Gastroesophageal sphincter (tissue), 4 donors: ENCODE results near the gene ZMYND10. TPM values are rescaled to one million over a fixed set of nuclear protein-coding genes. Genes with fewer than 3 reads are reported as not detected.

Source experiments
- ATAC-seq: fragments of 150-250 bp; one replicate; pipeline ENCODE4 v1.9.1; 2016; ENCODE audit warnings: mild to moderate bottlenecking, moderate library complexity
- H3K27ac ChIP-seq, 4 donors: fragments of 200-600 bp; sonication (generic) in 3 of 4; 1 replicate in 3 of 4; 2 replicates in 1 of 4; pipeline ENCODE4 v1.5.1; 2016 to 2019
- H3K27me3 ChIP-seq: fragments of 200-600 bp; sonication (generic); one replicate; pipeline ENCODE4 v1.5.1; 2019
- H3K36me3 ChIP-seq, 2 donors: fragments of 200-600 bp; sonication (generic); one replicate each; pipeline ENCODE4 v1.5.1; 2019; ENCODE audit warnings: control low read depth in 1 of 2
- H3K4me1 ChIP-seq, 3 donors: fragments of 200-600 bp; sonication (generic); 1 replicate in 2 of 3; 2 replicates in 1 of 3; pipeline ENCODE4 v1.5.1; 2016 to 2019; ENCODE audit warnings: control low read depth in 2 of 3
- H3K4me3 ChIP-seq, 2 donors: fragments of 200-600 bp; sonication (generic); one replicate each; pipeline ENCODE4 v1.5.1; 2019; ENCODE audit warnings: mild to moderate bottlenecking in 1 of 2, moderate library complexity in 1 of 2
- H3K9me3 ChIP-seq, 3 donors: fragments of 200-600 bp; sonication (generic); one replicate each; pipeline ENCODE4 v1.5.1; 2017 to 2019; ENCODE audit warnings: control low read depth in 2 of 3
- CTCF ChIP-seq, 4 experiments: fragments of 200-600 bp in 2 of 4; fragments of 450-650 bp in 2 of 4; sonication (generic) in 1 of 4; IDR thresholded peaks; one replicate each; pipeline ENCODE4 v1.5.1; 2017 to 2019; ENCODE audit warnings: antibody characterized with exemption in 4 of 4, mild to moderate bottlenecking in 2 of 4, moderate library complexity in 2 of 4
- EP300 ChIP-seq: sonication (generic); formaldehyde crosslinking; IDR thresholded peaks from one replicate; pipeline ENCODE4 v1.6.1; 2017; ENCODE audit warnings: antibody characterized with exemption, mild to moderate bottlenecking
- POLR2A ChIP-seq, 2 donors: fragments of 450-650 bp; IDR thresholded peaks; one replicate each; pipeline ENCODE4 v1.6.1; 2017; ENCODE audit warnings: antibody characterized with exemption in 2 of 2, mild to moderate bottlenecking in 2 of 2, moderate library complexity in 1 of 2
- POLR2AphosphoS5 ChIP-seq: sonication (generic); formaldehyde crosslinking; IDR thresholded peaks from one replicate; pipeline ENCODE4 v1.6.1; 2017; ENCODE audit warnings: antibody characterized with exemption
- WGBS, 2 donors: methylation state at CpG; one replicate each; pipeline ENCODE4 v1.1.5; 2018; ENCODE audit warnings: low coverage in 1 of 2; 5-methylcytosine and 5-hydroxymethylcytosine counted together
- total RNA-seq, 4 donors: library from RNA; depleted of rRNA; stranded (reverse); fragments of >200 nt; gene quantifications; one replicate each; pipeline ENCODE4 v1.1.0, GENCODE V29; 2016

ZMYND10 gene
- total RNA-seq, 4 donors from 2014 or later, result 0.54 TPM; not detected in 3

GRCh38 chr3:50323092-50323600 lies 22.4 kb downstream of the ZMYND10 start:
- no peaks in the 10 kb centered on the region for H3K9me3 ChIP-seq
- peaks cover 0 to 91% (median 46%) of the 10 kb centered on the region in 3 donors for H3K4me1 ChIP-seq
- no peak for TF ChIP-seq CTCF (IDR thresholded peaks at IDR 0.05)
- TF ChIP-seq POLR2AphosphoS5, result no peak
- no peak for TF ChIP-seq POLR2A (IDR thresholded peaks at IDR 0.05)
- no peak for TF ChIP-seq EP300
- 40% methylated on average over 1 to 2 of the region's 4 CpGs for WGBS, 2 donors
- peaks cover 0 to 37% of the 10 kb centered on the region in 2 donors for H3K36me3 ChIP-seq
- ATAC-seq, result peak; percentile 5
- peak overlapping the region in 3 of 4 donors; percentile 94 to 97 (median 96) for H3K27ac ChIP-seq
- peak overlapping the region in 1 of 2 donors; percentile 89 for H3K4me3 ChIP-seq
- no peaks in the 10 kb centered on the region for H3K27me3 ChIP-seq

GRCh38 chr3:50322386-50323091 lies 23.0 kb downstream of the ZMYND10 start, which contains the start of gene HYAL2:
Gene HYAL2, minus strand, starts transcription at chr3:50322745. Its CDS starts 2,256 bp downstream, at chr3:50320489.
- peak in 1 of 2 donors; percentile 19 for TF ChIP-seq POLR2A (IDR thresholded peaks at IDR 0.05)
- peak; percentile 36 for TF ChIP-seq POLR2AphosphoS5
- no peak for TF ChIP-seq CTCF (IDR thresholded peaks at IDR 0.05)
- TF ChIP-seq EP300, result no peak
- Histone ChIP-seq H3K4me3 (peak within 1 kb of the TSS; percentile 51 to 89), H3K27ac (peak within 1 kb of the TSS; percentile 61 to 97 (median 95)), H3K4me1 (peaks cover 0 to 93% (median 46%) of the 10 kb centered on the region in 3 donors), H3K27me3 (no peaks in the 10 kb centered on the region), H3K9me3 (no peaks in the 10 kb centered on the region), H3K36me3 (peaks cover 0 to 43% of the 10 kb centered on the region in 2 donors)
- 44% methylated on average over 3 of the region's 31 CpGs; no CpG with 5 or more reads in 1 of the 2 donors for WGBS, 2 donors
- ATAC-seq, result peak; percentile 2

- no peak for ATAC-seq
- Histone ChIP-seq H3K27me3 (no peaks in the 10 kb centered on the region), H3K4me1 (peaks cover 0 to 93% (median 46%) of the 10 kb centered on the region in 3 donors), H3K36me3 (peaks cover 0 to 48% of the 10 kb centered on the region in 2 donors), H3K9me3 (no peaks in the 10 kb centered on the region), H3K4me3 (peak overlapping the region; percentile 51 to 89), H3K27ac (peak overlapping the region; percentile 36 to 97 (median 95))
- WGBS, 2 donors, result 10% methylated on average over 2 of the region's 14 CpGs; no CpG with 5 or more reads in 1 of the 2 donors
- TF ChIP-seq CTCF (IDR thresholded peaks at IDR 0.05), result no peak
- peak in 1 of 2 donors; percentile 24 for TF ChIP-seq POLR2A (IDR thresholded peaks at IDR 0.05)
Measured at GRCh38 chr3:50322115-50322385, 23.5 kb downstream of the ZMYND10 start.

GRCh38 chr3:50321336-50322114 lies 24.0 kb downstream of the ZMYND10 start:
- peak; percentile 90 for ATAC-seq
- Histone ChIP-seq H3K4me1 (peaks cover 0 to 93% (median 46%) of the 10 kb centered on the region in 3 donors), H3K4me3 (peak overlapping the region; percentile 51 to 89)

More at GRCh38 chr3:50321336-50322114, 24.0 kb downstream of the ZMYND10 start:
- Histone ChIP-seq H3K27me3 (no peaks in the 10 kb centered on the region), H3K27ac (peak overlapping the region; percentile 61 to 97 (median 95)), H3K9me3 (no peaks in the 10 kb centered on the region), H3K36me3 (peaks cover 0 to 49% of the 10 kb centered on the region in 2 donors)
- 0 to 20% methylated on average over 1 to 4 of the region's 59 CpGs for WGBS, 2 donors
- TF ChIP-seq EP300, result no peak
- TF ChIP-seq POLR2AphosphoS5, result no peak
- TF ChIP-seq CTCF (IDR thresholded peaks at IDR 0.05), result peak in 2 of 4 experiments; percentile 56 to 68
- peak in 1 of 2 donors; percentile 55 for TF ChIP-seq POLR2A (IDR thresholded peaks at IDR 0.05)
